NCI-H2029 treated with DMSO at 0.1 percent for 48 hours (cell line): Measurements from ENCODE around the gene CLIP4.
"Not testable (repeated sequence)": the region's sequence is repeated elsewhere in the genome, so short reads cannot be mapped to it uniquely, and the experiment has no call there.

Experiments
- DNase-seq: peaks from one replicate; lab custom pipeline; 2025; lab: John Stamatoyannopoulos, UW

The CLIP4 gene, protein sequence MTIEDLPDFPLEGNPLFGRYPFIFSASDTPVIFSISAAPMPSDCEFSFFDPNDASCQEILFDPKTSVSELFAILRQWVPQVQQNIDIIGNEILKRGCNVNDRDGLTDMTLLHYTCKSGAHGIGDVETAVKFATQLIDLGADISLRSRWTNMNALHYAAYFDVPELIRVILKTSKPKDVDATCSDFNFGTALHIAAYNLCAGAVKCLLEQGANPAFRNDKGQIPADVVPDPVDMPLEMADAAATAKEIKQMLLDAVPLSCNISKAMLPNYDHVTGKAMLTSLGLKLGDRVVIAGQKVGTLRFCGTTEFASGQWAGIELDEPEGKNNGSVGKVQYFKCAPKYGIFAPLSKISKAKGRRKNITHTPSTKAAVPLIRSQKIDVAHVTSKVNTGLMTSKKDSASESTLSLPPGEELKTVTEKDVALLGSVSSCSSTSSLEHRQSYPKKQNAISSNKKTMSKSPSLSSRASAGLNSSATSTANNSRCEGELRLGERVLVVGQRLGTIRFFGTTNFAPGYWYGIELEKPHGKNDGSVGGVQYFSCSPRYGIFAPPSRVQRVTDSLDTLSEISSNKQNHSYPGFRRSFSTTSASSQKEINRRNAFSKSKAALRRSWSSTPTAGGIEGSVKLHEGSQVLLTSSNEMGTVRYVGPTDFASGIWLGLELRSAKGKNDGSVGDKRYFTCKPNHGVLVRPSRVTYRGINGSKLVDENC

DNA sequence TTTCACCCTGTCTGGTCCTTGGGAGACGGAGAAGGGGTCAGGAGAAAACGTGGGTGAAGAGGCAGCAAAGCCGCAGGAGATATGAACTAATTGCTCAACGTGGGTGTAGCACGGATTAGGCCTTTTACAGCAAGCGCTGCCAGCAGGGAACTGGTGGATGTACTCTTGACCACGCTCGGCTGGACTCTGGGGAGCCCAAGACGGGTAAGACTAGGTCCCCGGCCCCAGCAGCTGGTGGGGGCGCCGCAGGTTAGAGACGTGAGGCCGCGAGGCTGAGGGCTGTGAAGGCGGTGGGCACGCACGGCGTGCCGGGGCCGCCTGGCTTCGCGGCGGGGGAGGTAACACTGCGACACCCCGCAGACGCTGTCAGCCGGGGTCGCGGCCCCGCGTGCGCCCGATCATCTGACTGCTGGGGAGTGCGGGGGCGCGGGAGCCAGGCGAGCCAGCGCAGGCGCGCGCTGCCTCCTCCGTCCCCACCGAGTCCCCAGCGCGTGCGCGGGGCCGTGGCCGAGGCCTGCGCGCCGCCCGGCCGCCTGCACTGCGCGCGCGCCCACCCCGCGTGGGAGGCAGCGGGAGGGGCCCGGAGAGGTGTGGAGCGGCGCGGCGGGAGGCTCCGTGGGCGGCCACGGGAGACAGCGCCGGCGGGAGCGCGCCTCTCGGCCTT lies at the start of gene CLIP4:
Gene CLIP4, plus strand, starts transcription at position 470 of the 664 bp plus-strand sequence. CDS start 5,974 bp downstream, outside the sequence.
- DNase-seq: no peak

DNA sequence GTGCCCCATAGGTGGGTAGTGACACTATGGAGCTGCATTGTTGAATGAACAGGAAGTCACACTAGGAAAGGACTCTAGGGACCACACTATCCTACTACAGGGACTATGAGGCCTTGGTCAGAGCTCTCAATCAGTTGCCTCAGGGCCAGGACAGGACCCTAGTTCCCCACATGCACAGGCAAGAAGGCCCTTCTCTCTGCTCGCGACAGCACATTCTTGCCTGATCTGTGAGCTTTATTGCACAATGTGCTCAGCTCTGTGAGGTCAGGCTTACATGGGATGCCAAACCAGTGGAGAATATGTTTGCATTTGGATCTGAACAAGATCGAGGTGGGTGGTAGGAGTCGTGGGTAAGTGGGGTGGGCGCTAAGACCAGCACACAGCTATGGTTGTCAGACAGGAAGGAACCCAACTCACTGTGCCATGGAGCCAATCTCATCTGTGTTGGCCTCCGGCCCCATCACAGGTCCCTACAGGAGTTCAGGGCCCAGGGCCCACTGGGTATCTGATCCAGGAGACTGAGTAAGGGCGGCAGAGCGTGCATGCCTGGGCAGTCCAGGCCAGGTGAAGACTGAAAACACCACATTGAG lies 48.8 kb upstream of the CLIP4 start:
- no peak for DNase-seq

DNA sequence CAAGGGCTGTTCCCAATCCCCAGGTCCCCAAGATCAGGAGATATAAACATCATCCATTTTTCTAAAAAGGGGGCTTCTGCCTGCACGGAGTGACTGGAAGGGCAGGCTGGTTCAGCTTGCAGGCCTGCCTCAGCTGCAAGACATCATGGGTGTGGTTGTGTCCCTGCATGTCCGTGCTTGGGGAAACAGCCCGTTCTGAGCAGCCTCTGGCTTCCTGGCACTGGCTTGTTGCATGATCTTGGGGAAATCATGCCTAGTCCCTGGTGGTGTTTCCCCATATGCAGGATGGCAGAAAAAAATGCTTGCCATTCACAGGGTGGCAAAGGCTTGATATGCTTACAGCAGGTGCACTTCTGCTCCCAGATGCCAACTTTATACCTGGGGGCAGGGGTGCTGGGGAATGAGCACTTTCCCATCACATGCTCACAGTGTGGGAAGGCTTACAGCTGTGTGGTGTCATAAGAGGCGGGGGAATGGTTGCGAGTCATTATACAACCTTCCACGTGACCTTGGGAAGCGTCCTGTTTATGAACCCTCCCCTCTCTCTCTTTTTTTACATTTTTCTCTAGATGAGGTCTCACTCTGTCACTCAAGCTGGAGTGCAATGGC lies 48.1 kb upstream of the CLIP4 start:
- DNase-seq: no peak

DNA sequence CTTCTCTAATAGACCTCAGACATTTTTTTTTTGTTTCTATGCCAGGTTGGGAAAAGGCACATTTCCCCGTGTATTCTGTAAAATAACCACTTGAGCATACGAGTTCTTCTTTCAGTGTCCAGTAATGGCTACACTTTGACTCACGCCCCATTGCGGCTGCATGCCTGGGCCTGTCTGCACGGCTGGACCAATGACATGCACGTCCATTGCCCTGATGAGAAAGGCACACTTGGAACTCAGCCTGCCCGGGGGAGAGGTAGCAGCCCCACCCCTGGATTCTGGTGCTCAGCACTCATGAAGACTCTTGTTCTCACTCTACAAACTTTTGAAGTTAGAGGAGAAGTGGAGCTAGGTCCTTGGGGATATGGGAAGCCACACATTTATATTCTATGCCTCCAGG lies 46.7 kb upstream of the CLIP4 start:
- DNase-seq: no peak

DNA sequence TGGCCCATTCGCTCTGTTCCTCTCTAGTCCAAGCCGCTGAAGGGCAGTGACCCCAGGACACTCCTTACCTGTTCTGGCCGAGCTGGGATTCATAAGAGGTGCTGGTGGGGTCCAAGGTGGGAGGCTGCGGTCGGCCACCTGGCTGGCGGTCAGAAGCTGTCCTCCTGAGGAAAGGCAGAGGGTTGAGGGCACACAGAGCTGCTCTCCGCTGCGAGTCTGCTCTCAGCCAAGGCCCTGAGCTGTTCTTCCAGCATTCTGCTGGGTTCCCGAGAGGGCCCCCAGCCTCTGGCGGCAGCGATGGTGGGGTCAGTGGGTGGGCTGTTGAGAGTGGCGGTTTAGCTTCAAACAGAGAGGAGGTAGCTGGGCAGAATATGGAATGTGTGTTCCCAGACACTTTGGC lies 44.7 kb upstream of the CLIP4 start:
- DNase-seq: no peak

DNA sequence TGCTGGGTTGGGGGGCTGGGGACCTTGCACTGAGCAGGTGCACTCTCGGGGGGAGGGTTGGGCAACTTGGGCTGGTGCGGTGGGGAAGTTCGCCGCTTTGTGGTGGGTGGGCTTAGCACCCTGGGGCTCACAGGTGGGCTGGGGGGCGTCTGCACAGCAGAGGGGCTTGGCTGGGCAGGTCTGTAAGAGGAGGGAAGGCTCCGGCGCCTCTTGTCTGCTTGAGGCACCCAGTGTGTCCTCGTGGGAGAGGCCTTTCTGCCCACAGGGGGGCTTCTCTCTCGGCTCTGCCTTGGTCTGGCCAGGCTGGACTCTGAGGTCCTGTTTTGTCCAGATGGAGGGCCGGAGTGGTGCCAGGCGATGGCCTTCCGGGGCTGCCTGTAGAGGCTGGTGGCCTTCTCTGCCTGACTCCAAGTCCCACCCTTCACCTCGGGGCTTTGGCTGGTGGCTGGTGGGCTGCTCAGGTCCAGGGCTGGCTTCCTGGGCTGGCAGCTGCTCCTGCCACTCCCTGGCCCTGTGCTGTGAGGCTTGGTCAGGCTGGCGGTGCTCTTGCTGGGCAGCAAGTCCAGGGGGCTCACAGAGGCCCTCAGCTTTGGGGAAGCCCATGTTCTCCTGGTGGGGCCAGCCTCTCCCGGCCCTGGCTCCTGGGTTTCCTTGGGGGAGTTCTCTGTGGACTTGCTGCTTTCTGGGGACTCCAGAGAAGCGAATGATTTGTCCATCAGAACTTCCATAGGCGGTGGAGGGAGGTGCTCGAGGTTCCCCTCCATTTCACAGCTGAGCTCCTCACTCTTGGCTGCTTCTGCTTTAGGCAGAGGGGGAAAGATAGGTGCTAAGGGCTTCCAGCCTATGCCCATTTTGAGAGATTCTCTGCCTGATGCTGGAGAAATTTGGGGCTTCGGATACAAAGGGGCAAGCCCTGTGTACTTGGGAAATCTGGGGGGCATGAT lies 43.9 kb upstream of the CLIP4 start:
- DNase-seq: no peak

DNA sequence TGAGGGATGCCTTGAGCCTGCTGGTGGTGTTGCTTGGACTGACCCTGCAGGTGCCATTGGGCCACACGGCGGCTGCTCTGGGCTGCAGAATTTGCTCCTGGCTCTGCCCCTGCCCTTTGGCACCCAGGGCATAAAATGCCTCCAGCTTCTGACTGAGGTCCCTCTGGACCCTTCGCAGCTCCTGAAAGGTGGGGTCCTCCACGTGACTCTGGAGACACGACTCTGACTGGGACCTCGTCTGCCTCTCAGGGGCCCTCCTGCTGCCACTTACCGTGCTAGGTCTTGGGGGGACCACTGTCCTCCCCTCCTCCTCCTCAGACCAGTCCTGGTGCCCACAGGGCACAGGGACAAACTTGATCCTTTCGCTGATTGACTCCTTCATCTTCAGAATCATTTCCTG lies 43.0 kb upstream of the CLIP4 start:
- DNase-seq: no peak

DNA sequence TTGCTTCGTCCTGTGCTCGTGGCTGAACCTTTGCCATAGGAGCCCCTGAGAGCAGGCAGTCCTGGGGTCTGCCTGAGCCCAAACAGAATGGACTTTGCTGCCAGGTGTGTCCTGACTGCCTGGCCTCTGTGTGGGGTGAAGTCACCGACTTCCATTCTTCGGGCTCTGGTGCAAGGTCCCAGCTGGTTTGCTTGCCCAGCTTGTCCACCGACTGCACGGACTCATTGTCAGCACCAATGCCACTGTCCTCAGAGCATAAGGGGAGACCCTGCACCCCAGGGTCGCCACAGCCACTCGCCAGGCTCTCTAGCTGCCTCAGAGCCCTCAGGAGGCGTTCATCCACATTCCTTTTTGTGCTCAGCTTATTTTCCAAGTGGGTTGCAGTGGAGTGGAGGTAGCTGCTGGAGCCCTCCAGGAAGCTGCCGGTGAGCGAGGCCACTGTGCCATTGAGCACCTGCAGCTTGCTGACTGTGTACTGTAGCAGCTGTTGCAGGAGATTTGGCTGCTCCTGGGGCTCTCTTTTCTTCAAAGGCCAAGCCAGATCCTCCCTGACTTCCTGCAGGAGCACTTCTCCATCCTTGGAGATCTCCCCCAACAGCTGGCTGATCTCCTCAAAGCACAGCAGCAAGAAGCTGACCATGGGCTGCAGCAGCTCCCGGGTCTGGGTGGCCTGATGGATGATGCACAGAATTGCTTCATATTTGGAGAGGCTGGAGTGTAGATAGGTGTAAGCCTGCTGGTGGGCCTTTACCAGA lies 42.1 kb upstream of the CLIP4 start:
- DNase-seq: no peak

DNA sequence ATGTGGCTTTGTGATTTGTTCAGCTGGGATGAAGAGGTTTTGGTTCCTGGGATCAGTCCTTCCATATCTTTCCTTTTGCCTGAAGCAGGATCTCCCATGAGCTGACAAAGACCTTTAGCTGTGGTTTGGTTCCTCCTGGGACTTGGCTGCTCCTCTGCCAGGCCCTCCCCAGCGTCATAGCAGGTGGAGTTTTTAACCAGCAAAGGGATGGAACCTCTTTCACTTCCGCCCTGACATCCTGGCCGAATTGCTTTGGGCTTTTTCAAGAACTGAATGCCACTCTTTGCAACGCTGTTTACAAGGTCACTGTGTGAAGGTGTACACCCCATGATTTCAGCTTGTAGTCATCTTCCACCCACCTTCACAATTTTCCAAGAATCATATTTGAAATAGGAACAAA lies 41.3 kb upstream of the CLIP4 start:
- DNase-seq: no peak

DNA sequence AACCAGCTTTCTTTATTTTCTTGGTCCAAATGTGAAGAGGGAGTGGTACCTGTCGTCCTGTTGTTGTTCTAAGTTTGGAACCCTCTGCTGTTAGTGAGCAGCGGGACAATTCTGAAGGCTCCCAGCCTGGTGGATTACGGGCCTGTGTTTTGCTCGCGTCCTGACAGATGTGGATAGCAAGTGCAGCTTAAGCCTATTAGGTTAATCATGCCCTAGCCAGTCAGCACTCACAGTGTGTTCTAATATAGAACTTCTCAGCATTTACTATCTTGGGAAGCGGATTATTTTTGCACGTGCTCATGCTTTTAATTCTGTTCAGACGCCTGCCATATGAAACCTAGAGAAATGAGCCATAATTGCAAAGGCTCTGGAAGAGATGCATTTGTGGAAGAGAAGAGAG lies 40.8 kb upstream of the CLIP4 start, which contains the start of gene PCARE:
Gene PCARE, minus strand, starts transcription at position 113 of the 400 bp plus-strand sequence. CDS start 262 bp downstream, outside the sequence.
- DNase-seq: no peak

DNA sequence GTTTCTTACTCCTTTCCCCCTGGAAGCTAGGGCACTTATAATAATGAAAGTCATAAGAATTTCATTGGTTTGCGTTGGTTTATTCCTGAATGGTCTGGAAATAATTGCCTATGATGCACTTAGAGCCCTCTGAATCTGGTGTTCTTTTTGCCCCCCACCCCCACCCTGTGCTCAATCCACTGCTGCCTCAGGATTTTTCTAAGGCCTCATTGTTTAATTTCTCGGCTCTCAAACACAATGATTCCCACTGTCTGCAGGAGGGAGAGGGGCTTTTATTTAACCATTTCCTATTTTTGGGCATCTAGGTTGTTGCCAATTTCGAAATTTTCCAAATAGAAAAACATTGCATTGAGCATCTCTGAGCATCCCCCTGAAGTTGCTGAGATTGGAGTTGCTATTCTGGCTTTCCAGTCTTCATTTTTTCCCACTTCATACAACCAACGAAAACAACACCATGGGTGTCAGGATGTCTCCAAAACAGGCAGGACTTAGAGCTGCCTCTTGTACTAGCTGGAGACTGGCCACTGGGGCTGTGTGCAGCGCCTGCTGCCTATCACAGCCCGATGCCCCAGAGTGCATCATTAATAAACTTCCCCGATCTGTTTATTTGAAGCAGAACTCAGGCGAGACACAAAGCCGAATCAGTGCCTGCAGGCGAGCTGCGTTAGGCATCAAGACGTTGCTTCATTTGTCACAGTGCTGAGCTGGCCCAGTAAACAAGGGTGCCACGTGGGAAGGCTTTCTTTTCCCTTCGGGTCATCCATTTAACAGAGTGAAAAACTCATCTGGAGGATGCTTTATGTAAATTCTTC lies 39.1 kb upstream of the CLIP4 start:
- no peak for DNase-seq

DNA sequence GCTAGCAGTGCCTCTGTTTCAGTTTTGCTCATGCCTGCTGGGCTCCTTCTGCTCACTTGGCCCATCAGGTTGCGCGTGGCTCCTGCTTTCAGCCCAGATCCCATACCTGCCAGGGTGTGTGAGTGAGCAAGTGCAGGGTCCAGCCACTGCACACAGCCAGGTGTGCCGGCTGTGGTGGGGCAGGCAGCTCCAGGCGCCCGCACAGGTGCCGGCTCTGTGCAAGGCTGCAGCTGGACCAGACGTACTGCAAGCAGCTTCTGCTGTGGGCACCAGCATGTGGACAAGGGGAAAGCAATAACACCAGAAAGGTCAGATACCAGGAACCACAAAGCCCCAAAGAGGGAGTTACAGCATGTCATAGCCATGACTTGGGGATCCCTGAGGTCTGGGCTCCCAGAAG lies 35.3 kb upstream of the CLIP4 start:
- DNase-seq: no peak

DNA sequence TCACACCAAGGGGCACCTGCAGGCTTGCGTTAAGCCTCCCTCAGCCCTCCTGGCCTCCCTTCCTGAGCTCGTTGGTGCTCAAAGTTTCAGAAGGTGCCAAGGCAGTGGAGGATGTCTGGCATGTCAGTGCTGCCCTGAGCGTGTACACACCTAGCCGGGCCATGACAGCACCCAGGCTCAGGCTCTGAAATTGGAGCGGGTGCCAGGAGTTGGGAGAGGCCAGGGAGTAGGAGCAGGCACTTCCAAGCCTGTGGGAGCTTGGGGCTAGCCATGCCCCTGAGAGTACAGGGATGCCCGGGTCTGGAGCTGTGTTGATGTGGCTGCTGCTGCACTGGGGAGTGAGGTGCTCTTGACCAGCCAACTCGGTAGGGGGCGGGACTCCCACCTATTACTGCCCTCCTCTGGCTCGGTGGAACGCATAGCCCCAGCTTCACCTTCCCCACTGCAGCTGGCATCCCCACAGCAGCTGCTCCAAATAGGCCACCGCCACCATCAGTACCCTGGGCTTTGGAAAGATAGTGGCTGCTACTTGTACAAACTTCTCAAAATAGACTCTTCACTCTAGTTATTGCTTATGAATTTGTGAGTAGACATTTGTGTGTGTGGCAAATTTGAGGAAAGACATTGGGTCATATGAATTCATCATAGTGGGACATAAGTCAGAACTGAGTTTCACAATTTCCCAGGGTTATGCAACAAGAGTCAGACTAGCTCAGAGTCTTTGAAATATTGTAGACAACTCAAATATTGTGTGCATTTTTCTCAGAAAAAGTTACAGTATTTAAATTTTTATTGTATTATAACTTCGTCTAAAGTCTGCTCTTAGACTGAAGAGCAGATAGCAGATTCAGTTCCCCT lies 34.1 kb upstream of the CLIP4 start:
- DNase-seq: no peak

DNA sequence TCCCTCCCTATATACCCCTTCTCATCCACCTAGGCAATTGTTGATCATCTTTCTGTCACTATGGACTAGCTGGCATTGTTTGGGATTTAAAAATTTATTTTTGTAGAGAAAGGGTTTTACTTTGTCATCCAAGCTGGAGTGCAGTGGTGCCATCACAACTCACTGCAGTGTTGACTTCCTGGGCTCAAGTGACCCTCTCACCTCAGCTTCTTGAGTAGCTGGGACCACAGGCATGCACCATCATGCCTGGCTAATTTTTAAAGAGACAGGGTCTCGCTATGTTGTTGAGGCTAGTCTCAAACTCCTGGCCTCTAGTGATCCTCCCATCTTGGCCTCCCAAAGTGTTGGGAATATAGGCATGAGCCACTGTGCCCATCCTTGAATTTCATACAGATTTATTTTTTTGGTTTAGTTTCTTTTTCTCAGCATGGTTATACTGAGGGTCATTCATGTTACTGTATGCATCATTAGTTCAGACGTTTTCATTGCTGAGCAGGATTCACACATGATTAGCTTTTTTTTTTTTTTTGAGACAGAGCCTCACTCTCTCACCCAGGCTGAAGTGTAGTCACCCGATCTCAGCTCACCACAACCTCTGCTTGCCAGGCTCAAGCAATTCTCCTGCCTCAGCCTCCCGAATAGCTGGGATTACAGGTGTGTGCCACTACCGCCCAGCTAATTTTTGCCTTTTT lies 32.3 kb upstream of the CLIP4 start:
- no peak for DNase-seq

DNA sequence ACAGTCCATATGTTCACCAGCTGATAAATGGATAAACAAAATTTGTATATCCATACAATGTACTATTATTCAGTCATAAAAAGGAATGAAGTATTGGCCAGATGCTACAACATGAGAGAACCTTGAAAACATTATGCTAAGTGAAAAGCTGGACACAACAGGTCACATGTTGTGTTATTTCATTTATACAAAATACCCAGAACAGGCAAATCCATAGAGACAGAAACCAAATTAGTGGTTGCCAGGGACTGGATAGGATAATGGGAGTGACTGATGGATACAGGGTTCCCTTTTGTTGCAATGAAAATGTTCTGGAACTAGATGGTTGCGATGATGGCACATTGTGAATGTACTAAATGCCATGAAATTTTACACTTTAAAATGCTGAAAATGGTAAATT lies 30.7 kb upstream of the CLIP4 start:
- no peak for DNase-seq

DNA sequence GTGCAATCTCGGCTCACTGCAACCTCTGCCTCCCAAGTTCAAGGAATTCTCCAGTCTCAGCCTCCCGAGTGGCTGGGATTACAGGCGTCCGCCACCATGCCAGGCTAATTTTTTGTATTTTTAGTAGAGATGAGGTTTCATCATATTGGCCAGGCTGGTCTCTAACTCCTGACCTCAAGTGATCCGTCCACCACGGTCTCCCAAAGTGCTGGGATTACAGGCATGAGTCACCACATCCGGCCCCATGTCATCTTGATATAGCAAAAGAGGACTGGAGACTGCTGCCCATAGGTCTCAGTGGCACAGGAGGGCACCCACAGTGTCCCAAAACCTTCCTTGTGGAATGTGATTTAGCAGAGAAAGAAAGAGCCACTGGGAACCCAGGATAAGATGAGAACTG lies 24.9 kb upstream of the CLIP4 start:
- DNase-seq: not testable (repeated sequence)

DNA sequence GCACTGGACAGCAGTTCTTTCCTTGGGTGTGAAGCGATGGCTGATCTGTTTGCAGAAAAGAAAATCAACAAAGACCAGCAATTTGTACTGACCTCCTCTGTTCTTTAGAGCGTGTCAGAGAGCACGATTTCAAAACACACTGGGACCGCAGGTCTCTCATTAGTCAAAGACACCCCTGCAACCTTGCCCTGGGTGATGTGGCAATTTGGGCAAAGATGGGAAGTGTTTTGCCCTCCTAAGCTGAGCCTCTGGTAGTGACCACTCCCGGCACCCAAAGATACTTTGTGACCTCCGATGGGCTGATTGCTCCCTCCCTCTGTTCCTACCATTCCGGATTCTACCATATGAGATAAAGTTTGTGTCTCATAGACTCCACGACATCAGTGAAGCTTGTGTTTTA lies 18.2 kb upstream of the CLIP4 start:
- no peak for DNase-seq

DNA sequence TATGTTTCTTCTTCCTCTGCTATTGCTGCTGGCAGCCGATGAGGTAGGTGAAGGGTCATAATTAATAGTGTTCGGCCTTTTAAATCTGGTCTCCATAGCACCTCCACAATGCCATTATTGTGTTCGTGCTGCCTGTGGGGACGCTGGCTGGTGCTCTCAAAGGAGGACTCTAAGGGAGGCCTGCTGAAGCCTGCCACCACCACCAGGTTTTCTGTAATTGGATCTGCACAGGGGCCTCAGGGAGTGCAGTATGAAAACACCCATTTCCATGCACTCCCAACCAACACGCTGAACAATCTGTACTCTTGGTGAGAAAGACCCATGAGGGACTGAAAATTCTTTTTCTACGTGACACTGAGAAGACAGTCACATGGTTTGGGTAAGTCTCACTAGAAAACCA lies 17.6 kb upstream of the CLIP4 start:
- no peak for DNase-seq
